HCT116 (cell line): ENCODE results near the gene CHCHD3.

Experiments
- CBX3 ChIP-seq: IDR thresholded peaks from 2 replicates; pipeline ENCODE4 v1.6.1; 2012; ENCODE audit warnings: low read depth
- POLR2A ChIP-seq: IDR thresholded peaks from 2 replicates; pipeline ENCODE4 v1.7.0; 2011; ENCODE audit warnings: borderline replicate concordance; ENCODE audit not compliant: insufficient read depth, insufficient read length; ENCODE audit errors: extremely low read depth
- REST ChIP-seq: IDR thresholded peaks from 2 replicates; pipeline ENCODE4 v1.6.1; 2012; ENCODE audit warnings: low read depth
- SIN3A ChIP-seq: IDR thresholded peaks from 2 replicates; pipeline ENCODE4 v1.6.1; 2012; ENCODE audit warnings: low read depth
- ZNF274 ChIP-seq: fragments of 200-500 bp; sonication (Bioruptor generic); IDR thresholded peaks from 2 replicates; pipeline ENCODE4 v1.6.1; 2014; ENCODE audit warnings: mild to moderate bottlenecking, low read depth, low read length, inconsistent platforms

DNA sequence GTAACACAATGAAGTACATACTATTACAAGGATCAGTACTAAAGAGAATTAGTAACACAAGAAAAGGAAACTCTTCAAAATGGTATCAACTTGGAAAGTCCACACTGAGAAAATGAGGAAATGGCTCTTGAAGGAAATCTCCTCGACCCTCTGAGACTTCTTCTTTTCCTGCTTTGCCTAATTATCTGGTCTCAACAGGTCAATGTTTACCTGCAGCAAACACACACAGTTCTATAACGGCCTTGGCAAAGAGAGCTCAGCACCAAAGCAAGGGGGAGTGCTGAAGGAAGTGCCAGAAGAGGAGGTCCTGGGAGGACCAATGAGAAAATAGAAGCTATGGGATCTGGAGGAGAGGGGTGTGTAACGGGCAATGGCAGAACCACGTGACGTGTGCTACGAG, 21.9 kb downstream of the CHCHD3 start:
- no peak for TF ChIP-seq ZNF274
- no peak for TF ChIP-seq POLR2A
- TF ChIP-seq CBX3: no peak
- no peak for TF ChIP-seq SIN3A
- TF ChIP-seq REST: no peak
